T-helper 2 cell (primary cell): Measurements from ENCODE around the gene LMOD1.
A peak's percentile ranks its signal among the peaks of the same experiment; 100 is the strongest.
"Not testable (repeated sequence)": the region's sequence is repeated elsewhere in the genome, so short reads cannot be mapped to it uniquely, and the experiment has no call there.

ENCODE experiments used
- DNase-seq, 5 experiments: peaks; one replicate each; pipeline versions ENCODE4 v3.0.0 to v3.0.0-alpha.2; 2012 to 2022

The LMOD1 gene

DNA sequence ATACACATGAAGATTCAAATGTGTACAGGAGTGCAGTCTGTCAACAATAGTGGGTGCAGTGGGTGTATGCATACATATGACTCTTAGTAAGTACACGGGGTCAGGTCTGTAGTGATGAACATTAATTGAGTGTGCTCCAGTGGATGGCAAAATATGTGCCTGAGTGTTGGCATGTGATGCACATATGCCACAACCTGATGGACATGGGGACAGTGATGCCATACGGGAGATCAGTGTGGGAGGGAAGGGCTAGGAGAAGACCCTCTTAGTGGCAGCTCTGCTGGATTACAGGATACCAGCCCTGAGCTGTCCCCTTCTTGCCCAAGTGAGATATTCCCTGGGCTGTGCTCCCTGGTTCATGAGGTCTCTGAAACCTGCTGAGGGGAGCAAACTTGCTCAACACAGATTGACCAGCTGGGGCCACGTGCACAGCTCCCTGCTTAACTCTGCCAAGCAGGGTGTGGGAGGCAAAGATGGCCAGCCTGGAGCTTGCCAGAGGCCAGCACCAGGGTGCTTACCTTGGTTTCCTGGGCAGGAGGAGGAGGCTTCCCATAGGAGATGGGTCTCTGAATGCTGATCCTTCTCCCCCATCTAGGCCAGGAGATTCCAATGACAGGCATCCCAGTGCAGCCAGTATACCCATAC is 55.4 kb downstream of the LMOD1 start:
- no peak for DNase-seq

DNA sequence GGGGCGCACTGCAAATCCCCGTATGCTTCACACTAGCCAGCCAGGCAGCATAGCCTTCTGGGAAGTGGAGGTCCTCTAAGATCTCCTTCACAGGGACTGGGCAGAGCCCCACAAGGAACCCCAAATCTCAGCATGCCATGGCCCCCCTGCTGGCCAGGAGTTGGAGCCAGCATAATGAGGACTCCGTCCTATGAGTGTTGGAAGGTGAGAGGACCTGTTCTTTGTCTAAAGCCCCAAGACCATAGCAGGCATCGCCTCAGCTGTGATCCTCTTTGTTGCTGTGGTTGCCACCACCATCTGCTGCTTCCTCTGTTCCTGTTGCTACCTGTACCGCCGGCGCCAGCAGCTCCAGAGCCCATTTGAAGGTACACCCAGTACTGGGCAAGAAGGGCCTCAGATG is 56.1 kb downstream of the LMOD1 start:
- no peak for DNase-seq

DNA sequence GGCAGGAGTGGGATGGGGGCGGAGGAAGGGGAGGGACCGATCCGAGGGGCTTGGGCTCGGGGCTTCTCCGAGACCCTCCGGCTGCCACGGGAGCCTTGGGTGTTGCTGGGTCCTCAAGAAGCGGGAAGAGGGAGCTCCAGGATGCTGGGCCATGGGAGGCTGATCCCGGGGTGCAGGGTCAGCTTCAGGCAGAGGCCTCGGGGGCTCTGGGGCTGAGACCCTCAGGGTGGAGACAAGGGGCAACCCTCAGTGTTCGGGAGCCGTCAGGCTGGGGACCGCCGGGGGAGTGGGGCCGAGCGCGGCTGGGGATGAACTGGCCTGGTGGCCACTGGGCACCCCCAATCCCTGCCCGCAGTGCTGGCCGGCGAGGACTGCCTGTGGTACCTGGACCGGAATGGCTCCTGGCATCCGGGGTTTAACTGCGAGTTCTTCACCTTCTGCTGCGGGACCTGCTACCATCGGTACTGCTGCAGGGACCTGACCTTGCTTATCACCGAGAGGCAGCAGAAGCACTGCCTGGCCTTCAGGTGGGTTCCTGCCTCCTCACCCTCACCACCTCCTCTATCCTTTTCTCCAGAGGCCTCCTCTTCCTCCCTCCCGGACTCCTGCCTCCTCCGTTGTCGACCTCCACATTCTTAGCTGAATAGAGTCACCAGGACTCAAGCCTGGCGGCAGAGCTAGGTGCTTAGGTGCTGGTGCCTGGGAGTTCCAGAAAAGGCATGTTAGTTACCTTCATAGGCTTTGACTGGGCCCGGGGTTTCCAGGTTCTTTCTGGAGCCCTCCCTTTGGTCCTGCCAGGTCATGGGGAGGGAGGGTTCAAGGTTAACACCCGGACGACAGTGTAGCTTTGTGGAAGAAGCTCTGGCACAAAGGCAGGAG is 57.0 kb downstream of the LMOD1 start:
- DNase-seq = no peak

DNA sequence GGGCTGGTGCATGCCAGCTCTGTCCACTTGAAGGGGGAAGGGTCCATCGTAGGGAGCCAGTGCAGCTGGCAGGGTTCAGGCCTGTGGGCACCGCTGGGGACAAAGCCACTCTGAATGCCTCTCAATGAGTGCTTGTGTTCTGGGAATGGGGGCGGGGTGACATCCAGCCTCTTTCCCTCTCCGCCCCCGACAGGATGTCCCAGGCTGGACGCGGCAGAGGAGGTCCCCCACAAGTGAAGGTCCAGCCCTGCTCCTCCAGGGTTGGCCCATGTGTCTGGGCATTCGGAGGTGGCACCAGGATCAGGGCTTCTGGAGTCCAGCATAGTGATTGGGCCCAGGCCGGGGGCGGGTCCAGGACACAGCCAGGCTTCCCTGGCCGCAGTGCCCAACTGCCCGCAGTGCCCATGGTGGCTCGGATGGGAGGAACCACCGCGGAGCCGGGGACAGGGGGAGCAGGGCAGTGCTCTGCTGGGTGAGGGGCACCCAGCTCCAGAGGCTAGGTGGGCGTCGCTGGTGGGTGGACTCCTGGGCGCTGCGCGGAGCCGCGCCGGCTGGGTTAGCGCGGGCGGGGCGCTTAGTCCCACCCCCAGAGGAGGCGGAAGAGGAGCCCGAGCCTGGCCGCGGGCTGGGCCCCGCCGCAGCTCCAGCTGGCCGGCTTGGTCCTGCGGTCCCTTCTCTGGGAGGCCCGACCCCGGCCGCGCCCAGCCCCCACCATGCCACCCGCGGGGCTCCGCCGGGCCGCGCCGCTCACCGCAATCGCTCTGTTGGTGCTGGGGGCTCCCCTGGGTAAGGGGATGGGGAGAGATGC is 57.9 kb downstream of the LMOD1 start, which contains the start of gene SHISA4:
TSS of gene SHISA4 (plus strand) at position 617 of the 808 bp plus-strand sequence. CDS start at position 714, 97 bp downstream.
- DNase-seq = peak in 1 of 5 experiments; percentile 24

DNA sequence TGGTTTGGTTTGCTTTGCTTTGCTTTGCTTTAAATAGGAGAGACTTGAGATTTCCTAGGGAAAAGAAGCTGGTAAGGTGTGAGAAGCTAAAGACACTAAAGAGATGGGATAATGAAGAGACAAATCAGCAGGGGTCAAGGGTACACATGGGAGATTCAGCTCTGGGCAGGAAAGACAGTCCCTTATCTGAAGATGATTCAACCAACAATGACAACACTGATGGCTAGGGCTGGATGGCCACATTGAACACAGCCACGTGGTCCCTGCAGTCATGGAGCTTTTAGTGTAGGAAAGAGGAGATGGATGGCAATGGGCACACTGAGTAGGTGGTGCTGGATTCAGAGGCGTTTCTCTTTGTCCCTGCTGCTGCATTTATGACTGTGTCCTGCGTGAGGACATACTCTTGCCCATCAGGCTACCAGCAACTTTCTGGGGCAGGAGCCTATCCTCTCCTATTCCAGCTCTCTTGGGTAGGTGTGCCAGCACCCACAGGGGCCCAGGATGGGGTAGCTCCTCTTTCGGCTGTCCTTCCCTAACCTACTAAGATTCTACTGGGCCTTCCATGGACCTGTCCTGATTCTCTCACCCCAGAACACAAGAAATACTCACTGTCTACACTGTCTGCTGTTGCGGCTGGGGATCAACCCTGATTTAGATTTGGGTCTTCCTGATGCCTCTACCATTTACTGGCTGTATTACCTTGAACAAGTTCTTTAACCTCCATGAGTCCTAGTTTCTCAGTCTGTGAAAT is 59.1 kb downstream of the LMOD1 start:
- DNase-seq = no peak

DNA sequence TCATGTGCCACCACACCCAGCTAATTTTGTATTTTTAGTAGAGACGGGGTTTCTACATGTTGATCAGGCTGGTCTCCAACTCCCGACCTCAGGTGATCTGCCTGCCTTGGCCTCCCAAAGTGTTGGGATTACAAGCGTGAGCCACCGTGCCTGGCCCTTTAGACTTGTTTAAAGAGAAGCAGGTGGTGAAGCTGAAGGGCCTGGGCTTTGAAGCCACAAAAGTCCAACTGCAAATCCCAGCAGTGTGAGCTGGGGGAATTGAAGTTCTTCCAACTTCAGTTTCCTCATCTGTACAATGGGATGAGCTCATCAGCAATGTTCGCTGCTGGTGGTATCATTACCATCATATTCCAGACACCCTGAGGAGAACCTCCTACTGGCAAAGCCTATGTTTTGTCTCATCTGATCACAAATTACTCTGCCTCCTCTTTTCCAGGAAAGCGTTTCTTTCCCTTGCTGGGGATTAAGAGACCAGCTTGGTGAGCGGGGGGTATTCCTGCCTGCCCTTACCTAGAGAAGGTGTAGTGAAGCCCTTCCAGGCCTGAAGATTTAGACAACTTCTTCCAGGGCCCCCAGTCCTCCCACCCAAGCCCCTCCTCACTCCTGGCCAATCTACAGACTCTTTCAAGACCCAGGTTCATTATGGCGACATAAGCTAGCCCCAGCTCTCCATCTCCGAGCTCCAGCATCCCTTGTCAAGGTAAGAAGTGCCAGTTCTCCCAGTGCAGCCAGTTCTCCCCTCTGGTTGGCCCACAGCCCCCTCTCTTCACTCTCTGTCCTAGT is 60.1 kb downstream of the LMOD1 start:
- DNase-seq = no peak

DNA sequence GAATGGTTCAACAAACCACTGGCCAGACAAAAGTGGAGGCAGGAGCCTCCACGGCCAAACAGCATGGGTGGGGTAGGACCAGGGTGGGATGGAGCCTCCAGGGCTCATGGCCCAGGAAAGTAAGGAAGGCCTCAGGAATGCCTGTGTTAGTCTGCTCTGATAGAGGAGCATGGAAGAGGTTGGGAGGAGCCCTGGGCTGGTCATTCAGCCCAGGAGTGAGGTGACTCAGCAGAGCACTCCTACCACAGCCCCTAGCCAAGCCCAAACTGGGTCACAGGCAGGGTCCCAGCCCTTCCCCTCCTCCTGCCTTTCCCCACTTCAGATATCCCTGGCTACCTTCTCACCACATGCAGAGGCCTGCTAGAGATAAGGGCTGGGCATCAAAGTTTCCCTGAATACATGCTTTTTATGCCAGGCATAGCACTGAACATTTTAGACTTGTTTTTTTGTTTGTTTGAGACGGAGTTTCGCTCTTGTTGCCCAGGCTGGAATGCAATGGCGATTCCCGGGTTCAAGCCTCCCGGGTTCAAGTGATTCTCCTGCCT is 60.7 kb downstream of the LMOD1 start:
- no peak for DNase-seq

DNA sequence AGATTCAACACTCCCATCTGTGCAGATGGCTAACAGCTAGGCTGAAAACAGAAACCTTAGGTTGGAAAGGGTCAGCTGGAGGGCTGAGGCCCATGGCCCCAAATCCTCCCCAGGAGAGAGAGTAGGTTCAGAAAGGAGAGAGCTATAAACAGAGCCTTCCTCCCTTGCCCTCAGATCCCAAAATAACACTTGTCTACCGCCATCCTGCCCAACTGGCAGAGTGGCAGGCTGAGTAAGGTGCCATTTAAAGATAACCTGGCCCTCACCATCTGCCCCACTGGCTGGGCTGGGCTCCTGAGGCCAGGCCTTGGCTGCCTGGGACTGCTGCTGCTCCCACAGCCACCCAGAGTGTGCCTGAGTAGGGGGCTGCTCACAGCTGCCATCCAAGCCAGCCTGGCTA is 61.9 kb downstream of the LMOD1 start:
- no peak for DNase-seq

DNA sequence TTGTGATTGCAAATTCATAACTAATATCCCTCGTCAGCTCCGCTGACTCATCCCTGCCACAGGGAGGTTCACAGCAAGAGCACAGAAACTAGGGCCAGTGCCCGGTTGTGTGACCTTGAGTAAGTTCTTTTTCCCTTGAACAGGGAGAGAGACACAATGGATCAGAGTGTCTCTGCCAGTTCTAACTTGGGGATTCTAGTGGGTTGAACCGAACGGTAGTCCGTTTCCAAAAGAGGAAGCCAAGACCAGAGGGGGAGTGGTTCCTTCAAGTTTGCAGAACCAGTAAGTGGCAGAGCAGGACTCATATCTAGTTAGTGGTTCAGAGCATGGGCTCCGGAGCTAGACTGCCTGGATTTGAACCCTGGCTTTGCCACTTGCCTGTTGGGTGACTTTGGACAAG is 62.6 kb downstream of the LMOD1 start:
- DNase-seq = no peak

DNA sequence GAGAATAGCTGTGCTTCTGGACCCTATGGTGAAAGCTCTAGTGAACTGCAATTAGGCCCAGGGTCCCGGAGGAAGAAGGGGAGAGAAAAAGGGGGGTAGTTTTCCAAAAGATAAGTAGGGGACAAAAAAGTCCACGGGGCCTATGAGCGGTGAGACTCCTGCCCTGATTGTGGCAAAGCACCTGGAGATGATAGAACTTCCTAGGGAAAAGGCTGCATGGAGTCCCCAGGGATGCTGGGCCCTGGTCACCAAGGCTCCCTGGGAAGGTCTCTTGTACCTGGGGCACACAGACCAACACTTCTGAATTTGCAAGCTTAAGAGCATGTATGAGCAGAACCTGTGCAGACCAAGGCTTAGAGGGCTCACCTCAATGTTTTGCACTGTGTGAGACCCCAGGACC is 63.1 kb downstream of the LMOD1 start:
- no peak for DNase-seq

DNA sequence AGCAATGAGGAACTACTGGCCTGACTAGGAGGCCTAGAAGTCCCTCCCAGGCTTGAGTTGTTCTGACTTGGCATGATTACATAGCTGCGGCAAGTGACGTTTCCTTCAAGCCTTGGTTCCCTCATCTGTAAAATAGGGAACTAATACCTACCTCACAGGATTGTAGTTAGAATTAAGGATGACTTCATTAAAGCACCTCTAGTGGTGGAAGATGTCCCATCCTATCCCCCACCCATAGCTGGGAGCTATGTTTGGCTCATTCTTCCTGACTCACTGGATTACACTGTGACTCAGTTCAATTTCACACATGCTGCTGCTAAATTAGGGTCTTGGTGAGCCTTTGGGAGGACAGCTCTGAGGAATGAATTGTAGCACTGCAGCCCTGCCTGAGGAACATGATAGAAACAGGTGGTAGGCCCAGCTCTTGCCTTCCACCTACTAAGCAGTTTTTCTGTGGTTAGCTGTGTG is 63.6 kb downstream of the LMOD1 start:
- DNase-seq = peak in 1 of 5 experiments; percentile 26

DNA sequence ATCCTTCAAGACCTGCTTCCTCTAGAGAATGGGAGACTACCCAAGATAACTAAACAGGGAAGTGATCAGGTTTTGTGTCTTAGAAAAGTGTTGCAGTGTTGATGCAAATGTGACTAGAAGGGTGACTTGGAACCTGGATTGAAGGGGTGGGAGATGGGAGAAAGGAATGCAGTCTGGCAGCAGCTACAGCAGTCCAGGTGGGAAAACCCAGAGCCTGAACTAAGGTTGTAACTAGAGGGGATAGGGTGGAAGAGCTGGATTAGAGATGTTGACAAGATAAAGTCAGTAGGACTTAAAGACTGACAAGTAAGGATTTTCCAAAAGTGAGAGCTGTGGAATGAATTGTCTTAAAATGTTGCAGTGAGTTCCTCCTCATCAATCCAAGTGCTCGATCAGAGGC is 64.7 kb downstream of the LMOD1 start:
- DNase-seq = no peak

DNA sequence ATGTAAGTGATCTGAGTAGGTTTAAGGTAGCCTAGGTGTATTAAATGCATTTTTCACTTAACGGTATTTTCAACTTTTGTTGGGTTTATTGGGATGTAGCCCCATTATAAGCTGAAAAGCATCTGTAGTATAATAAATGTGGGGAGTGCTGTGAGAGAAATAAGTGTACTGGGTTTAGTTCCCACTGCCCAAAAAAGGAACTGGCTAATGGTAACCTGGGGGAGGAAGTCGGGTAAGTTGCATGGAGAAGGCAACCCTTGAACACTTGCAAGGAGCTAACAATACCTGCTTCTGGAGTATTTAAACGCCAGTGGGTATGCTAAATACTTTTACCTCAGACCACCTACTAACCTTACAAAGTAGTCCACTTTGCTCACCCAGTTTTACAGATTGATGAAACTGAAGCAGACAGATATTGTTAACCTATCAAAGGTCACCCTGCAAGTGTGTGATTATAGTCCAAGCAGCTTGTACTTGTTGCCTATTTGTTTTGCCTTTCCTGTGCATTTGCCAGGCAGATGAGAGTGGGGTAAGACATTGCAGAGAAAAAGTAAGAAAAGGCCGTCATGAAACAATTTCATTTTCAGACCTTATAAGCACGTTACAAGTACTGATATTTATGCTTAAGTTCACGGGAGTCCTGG is 65.3 kb downstream of the LMOD1 start:
- DNase-seq = no peak

DNA sequence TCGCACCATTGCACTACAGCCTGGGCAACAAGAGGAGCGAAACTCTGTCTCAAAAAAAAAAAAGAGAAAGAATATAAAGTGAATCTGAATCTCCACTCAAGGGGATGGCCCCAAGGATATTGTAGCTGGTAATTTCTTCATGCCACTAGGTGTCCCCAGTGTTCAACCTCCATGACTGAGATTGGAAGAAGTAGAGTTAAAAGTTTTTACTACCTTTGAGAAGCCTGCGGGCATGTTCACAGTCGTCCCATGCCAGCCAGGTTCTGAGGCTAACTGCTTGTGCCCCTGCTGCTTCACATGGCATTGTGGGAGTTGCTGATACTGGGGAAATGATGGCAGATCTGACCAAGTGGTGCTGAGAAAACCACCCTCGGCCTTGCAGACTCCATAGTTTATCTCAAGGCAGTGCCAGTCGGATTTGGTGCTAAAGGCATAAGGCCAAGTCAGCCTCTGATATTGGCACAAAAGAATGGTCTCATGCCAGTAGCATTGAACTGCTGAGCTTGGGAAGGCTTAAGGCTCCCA is 68.4 kb downstream of the LMOD1 start:
- peak in 1 of 5 experiments; percentile 48 for DNase-seq

DNA sequence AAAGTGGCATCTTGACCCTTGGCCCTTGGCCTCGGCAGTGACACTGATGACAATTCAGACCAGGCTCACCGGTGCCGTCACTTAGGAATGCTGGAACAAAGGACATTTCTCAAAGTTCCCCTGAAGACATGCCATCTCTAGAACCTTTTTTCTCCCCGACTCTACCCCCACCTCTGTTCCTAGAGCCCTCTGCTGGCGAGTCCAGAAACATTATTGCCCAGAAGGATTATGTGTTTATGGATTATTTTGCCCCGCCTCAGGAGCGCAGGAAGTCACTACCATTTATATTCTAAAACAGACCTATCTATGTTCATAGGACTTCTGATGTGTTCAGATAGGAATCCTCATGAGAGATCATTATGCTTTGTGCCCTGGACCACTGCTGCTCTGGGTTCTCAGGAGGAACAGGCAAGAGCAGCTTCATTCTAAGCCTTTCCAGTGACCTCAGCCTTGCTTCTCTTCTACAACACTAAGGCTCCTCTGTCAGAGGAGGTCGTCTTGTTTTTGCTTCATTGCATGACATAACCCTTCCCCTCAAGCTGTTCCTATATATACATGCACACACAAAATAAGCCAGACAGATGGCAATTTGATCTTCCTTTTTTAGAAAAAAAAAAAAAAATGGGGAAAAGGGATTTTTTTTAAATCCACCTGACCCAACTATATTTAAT is 70.1 kb downstream of the LMOD1 start:
- DNase-seq = no peak

DNA sequence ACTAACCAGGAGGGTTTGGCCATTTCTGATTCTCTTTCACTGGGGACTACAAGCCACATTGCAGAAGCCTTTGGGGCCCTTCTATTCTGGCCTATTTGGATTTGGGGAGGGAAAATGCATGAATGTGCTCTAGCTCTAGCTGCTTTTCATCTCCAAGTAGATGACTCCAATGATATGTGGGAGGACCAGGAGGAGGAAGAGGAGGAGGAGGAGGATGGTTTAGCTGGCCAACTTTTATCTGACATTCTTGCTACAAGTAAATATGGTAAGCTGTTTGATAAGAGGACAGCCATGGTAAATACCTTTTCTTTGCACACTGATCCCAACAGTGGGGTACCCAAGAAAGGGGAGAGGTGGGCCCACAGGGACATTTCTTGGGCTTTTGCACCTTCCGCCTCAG is 71.7 kb downstream of the LMOD1 start:
- no peak for DNase-seq

DNA sequence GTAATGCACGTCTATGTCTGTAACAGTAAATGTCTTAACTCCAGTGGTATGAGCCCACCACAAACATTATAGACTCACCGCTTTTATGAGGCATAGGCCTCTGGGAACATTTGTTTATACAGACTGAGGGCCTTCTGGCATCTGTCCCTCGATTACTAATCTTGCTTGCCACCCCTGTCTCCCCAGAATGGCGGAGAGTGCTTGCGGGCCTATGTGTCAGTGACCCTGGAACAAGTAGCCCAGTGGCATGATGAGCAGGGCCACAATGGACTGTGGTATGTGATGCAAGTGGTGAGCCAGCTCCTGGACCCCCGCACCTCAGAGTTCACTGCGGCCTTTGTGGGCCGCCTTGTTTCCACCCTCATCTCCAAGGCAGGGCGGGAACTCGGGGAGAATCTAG is 76.0 kb downstream of the LMOD1 start:
- no peak for DNase-seq

DNA sequence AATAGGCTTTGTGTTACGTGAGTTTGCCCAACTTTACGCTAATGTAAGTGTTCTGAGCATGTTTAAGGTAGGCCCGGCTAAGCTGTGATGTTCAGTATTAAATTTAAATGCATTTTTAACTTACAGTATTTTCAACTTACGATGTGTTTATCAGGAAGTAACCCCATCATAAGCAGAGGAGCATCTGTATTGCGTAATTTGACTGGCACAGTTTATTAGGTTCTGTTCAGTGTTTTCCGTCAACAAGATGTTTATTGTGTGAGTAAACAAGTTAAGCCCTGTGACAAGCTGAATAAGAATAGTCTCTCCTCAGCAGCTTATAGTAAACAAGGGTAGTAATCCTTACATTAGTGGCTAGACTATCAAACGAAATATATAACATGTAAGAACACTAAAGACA is 84.9 kb downstream of the LMOD1 start:
- no peak for DNase-seq

DNA sequence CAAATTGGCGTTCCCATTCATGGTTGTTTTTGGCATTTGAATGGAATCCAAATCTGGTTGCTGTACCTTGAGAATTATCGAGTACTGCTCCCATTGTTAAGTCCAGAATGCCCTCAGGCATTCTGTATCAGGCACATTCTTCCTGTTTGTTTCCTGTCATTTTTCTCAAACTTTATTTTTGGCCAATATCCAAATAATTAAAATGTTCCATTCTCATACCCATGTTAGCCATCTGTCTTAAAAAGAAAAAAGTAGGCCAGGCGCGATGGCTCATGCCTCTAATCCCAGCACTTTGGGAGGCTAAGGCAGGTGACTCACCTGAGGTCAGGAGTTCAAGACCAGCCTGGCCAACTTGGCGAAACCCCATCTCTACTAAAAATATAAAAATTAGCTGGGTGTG is 86.9 kb downstream of the LMOD1 start:
- DNase-seq = no peak

DNA sequence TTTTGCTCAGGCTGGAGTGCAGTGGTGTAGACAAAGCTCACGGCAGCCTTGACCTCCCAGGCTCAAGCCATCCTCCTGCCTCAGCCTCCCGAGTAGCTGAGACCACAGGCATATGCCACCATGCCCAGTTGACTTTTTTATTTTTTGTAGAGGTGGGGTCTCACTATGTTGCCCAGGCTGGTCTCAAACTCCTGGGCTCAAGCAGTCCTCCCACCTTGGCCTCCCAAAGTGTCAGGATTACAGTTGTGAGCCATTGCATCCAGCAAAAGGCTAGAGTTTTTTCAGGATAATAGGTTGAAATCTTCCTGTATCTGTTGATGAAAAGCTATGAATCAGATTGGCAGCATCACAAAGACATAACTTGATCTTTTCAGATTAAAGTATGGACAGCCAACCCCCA is 89.6 kb downstream of the LMOD1 start:
- DNase-seq = not testable (repeated sequence)
